ENCODE data around the gene CYFIP2.
"Not testable (repeated sequence)": the region's sequence is repeated elsewhere in the genome, so short reads cannot be mapped to it uniquely, and the experiment has no call there.

The CYFIP2 gene

GRCh38 chr5:157390133-157390532 lies 124.2 kb downstream of the CYFIP2 start:
- DNase-seq (ENCODE audit: low read depth) = no peak

GRCh38 chr5:157390551-157391297 lies 124.8 kb downstream of the CYFIP2 start:
- DNase-seq (ENCODE audit: low read depth) = peak; percentile 56

DNA sequence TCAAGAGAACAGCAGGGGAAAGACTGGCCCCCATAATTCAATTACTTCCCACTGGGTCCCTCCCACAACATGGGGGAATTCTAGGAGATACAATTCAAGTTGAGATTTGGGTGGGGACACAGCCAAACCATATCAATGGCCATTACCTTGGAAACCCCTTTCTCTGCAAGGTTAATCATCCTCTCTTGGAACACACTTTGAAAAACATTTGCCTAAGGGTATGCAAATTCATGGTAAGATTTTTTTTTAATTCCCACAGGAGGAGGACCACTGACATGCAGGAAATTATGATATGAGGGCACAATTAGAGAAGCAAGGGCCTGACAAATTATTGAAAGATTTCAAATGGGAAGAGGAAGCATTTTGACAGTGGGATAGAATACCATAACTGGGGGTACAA lies 132.4 kb downstream of the CYFIP2 start:
- DNase-seq (ENCODE audit: low read depth) = no peak

GRCh38 chr5:157400741-157401495 lies 135.0 kb downstream of the CYFIP2 start:
- no peak for DNase-seq (ENCODE audit: low read depth)

GRCh38 chr5:157415838-157416237 lies 149.9 kb downstream of the CYFIP2 start:
- no peak for DNase-seq (ENCODE audit: low read depth)

- not testable (repeated sequence) for DNase-seq (ENCODE audit: low read depth)
Observed at GRCh38 chr5:157419521-157419920, 153.6 kb downstream of the CYFIP2 start.

GRCh38 chr5:157429920-157430319 lies 164.0 kb downstream of the CYFIP2 start:
- DNase-seq (ENCODE audit: low read depth) = not testable (repeated sequence)

- no peak for DNase-seq (ENCODE audit: low read depth)
Observed at GRCh38 chr5:157431544-157432200, 165.7 kb downstream of the CYFIP2 start.

GRCh38 chr5:157434096-157434495 lies 168.2 kb downstream of the CYFIP2 start:
- DNase-seq (ENCODE audit: low read depth) = no peak

- DNase-seq (ENCODE audit: low read depth) = no peak
Observed at GRCh38 chr5:157443041-157443549, 177.2 kb downstream of the CYFIP2 start.

- no peak for DNase-seq (ENCODE audit: low read depth)
Observed at GRCh38 chr5:157444224-157444623, 178.3 kb downstream of the CYFIP2 start.

All from stimulated activated CD8-positive, alpha-beta memory T cell treated with anti-CD3 and anti-CD28 coated beads, Interleukin-4, amount 100 ng/mL, for 24 hours (primary cell).